ENCODE results near the gene NOG.

NOG gene

GRCh38 chr17:56593646-56594319 lies at the start of gene NOG:
Gene NOG, plus strand, starts transcription at chr17:56593699. Its CDS starts 525 bp downstream, at chr17:56594224.
- no peak for DNase-seq (ENCODE audit: low spot score)

GRCh38 chr17:56545106-56545505 lies 48.4 kb upstream of the NOG start:
- DNase-seq (ENCODE audit: low spot score) = no peak

DNA sequence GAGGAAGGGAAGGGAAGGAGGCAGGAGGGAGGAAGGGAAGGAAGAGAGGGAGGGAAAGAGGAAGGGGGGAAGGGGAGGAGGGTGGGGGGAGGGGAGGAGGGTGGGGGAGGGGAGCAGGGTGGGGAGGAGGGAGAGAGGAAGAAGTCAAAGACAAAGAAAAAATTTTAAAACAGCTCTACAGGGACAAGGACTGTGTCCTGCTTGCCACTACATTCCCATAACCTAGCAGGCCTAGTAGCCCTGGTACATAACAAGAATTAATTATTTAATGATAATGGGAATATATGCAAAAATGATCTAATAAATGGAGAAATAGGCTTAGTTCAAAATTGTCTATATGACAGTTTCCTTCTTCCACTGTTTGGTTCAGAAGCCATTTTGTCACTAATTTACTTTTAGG lies 47.6 kb upstream of the NOG start:
- no peak for DNase-seq (ENCODE audit: low spot score)

DNA sequence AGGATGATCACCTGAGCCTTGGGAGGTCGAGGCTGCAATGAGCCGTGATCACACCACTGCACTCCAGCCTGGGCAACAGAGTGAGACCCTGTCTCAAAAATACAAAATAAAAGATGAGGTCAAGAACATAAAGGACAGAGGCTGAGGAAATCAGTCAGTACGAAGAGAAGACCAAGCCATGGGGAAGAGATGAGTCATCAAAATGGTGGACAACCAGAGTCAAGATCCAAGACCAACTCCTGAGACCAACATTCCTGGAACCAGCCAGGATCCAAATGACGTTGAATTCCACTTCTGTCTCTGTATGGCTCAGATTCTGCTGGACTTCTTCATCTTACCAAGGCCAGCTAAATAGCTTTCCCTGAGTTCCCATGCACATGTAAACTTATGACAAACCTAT lies 44.8 kb upstream of the NOG start:
- no peak for DNase-seq (ENCODE audit: low spot score)

GRCh38 chr17:56549501-56549900 lies 44.0 kb upstream of the NOG start:
- DNase-seq (ENCODE audit: low spot score) = no peak

DNA sequence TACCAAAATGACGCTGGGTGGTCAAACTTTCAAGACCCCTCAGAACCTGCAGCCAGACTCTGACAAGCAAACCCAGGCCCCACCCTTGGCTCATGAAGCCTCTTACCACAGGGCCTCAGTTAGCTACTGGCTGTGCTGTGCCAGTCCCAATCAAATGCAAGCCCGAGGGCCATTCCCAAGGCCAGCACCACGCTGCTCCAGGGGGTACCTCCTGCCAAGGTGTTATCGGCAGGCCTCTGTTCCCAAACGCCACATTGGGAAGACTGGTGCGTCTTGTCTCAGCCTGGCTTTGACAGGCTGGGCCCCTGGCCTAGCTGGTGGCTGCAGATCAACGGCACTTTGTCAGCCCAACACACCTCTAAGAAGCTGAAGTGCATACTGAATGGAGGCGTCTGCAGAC lies 35.8 kb upstream of the NOG start:
- DNase-seq (ENCODE audit: low spot score) = no peak

DNA sequence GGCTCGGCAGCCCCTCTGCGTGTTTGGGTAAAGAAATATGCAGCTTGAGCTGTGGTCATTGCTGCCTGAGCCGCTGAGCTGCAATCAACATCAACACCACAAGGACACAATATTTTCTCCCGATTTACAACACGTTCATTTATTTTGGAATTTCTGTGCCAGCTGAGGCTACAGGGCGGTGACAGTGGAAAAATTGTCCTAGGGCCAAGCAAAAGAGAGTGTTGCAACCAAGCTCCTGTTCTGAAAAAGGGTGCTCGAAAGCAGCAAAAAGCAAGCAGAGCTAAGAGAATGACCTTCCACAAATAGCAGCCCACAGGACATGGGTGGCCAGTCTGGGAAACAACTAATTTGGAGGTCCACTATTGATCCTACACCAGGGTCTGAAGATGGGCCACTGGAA lies 35.4 kb upstream of the NOG start:
- DNase-seq (ENCODE audit: low spot score) = no peak

- no peak for DNase-seq (ENCODE audit: low spot score)
Measured at GRCh38 chr17:56570199-56570598, 23.3 kb upstream of the NOG start.

DNA sequence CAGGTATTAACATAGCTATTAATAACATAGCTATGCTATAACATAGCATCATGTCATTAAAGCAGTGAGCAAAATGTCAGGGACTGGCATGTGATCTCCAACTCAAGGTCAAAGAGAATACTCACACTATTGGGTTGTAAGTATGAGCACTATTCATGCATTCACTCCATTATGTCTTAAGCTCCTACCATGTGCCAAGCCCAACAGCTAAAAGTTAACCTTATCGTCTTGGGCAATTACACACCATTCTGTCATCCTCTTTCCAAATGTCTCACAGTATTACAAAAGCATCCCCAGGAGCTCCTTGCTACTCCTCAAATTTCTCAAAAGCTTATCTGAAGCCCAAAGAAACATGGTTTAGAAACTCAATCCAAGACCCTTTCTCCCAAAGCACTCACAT lies 22.0 kb upstream of the NOG start:
- no peak for DNase-seq (ENCODE audit: low spot score)

DNA sequence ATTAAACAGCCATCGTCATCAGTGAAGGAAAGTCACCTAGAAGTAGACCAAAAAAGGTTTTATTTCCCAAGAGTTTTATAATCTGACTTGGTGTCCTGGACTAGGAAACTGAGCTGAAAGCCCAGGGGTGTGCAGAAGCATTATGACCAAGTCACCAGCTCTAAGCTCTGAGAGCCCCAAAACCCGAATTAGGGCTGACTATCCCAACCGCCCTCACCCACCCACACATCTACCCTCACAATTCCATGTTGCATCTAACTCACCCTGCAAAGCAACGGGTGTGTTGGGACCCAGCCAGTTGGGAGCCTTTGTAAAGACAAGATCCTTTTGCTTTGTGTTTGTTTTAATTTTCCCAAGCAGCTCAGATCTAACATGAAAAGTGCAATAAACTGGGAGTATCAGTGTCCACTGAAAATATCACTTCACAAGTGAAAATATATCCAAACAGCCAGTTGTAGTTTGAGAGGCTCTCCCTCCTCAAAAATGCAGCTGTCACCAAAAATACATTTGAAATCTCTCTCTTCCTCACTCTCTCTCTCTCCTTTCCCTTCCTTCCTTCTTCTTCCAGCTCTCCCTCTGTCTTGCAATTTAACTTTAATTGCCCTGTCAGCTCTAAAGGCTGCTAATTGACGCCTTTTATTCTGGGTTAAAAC lies 16.2 kb upstream of the NOG start:
- no peak for DNase-seq (ENCODE audit: low spot score)

DNA sequence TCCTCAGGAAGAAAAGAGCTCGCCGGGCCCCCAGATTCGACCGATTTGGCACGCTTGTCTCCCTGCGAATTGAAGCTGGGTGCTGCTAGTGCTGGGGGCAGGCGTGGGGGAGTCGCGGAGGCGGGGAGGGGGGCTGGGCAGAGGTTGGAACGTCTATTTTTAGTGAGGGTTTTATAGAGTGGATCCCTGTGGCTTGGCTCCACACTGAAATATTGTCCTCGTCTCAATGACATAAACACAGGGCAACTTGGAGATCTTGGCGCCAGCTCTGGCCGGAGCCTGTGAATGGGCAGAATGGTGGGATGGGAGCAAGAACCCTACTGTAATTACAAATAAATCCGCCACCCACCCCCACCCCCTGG lies 15.7 kb upstream of the NOG start:
- DNase-seq (ENCODE audit: low spot score) = no peak

- DNase-seq (ENCODE audit: low spot score) = no peak
Measured at GRCh38 chr17:56581635-56582627, 11.6 kb upstream of the NOG start.

DNA sequence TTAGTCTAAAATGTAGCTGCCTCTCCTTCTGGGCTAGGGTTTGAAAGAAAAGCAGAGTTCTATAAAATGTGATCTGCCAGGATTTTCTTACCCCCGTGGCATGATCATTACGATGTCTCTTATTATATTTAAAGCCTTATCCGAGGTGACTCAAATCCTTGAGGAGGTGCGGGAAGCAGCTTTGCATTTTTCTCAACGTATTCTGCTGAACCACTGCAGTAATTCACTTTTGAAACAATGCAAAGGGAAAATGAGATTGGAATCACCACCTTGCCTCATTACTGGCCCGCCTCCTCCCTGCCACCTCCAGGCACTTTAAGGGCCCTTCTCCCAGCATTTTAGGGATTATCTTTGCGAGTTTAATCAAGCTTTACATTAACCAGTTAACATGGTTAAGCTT lies 9.7 kb upstream of the NOG start:
- DNase-seq (ENCODE audit: low spot score) = no peak

- no peak for DNase-seq (ENCODE audit: low spot score)
Measured at GRCh38 chr17:56587298-56587697, 6.2 kb upstream of the NOG start.

- peak; percentile 81 for DNase-seq (ENCODE audit: low spot score)
Measured at GRCh38 chr17:56592487-56593085, 913 bp upstream of the NOG start.

DNA sequence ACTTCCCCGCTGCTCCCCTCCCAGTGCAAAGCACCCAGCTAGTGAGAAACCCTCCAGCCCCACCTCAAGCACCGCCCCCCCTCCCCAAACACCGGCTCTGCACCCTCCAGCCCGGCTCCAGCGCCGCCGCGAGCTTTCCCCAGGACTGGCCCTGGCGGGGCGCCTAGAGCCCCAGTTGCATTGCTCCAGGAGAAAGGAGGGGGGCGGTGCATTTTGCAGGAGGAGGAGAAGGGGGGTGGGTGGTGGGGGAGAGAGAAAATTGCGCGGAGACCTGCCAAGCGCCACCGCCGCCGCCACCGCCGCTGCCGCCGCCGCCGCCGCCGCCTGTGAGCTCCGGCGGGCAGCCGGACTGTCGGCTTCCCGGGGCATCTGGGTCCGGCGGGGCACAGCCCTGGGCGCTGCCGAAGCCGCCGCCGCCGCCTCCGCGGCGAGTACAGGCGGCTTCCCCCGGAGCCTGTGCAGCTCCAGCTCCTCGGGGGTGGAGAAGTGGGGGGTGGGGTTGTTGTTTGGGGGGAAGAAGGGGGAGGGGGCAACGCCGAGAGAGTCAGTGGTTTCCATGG lies 333 bp upstream of the NOG start:
- peak; percentile 81 for DNase-seq (ENCODE audit: low spot score)

DNA sequence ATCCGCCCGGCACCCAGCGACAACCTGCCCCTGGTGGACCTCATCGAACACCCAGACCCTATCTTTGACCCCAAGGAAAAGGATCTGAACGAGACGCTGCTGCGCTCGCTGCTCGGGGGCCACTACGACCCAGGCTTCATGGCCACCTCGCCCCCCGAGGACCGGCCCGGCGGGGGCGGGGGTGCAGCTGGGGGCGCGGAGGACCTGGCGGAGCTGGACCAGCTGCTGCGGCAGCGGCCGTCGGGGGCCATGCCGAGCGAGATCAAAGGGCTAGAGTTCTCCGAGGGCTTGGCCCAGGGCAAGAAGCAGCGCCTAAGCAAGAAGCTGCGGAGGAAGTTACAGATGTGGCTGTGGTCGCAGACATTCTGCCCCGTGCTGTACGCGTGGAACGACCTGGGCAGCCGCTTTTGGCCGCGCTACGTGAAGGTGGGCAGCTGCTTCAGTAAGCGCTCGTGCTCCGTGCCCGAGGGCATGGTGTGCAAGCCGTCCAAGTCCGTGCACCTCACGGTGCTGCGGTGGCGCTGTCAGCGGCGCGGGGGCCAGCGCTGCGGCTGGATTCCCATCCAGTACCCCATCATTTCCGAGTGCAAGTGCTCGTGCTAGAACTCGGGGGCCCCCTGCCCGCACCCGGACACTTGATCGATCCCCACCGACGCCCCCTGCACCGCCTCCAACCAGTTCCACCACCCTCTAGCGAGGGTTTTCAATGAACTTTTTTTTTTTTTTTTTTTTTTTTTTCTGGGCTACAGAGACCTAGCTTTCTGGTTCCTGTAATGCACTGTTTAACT lies 1.0 kb downstream of the NOG start:
- peak; percentile 27 for DNase-seq (ENCODE audit: low spot score)

- DNase-seq (ENCODE audit: low spot score) = peak; percentile 4
Measured at GRCh38 chr17:56595108-56595418, 1.6 kb downstream of the NOG start.

DNA sequence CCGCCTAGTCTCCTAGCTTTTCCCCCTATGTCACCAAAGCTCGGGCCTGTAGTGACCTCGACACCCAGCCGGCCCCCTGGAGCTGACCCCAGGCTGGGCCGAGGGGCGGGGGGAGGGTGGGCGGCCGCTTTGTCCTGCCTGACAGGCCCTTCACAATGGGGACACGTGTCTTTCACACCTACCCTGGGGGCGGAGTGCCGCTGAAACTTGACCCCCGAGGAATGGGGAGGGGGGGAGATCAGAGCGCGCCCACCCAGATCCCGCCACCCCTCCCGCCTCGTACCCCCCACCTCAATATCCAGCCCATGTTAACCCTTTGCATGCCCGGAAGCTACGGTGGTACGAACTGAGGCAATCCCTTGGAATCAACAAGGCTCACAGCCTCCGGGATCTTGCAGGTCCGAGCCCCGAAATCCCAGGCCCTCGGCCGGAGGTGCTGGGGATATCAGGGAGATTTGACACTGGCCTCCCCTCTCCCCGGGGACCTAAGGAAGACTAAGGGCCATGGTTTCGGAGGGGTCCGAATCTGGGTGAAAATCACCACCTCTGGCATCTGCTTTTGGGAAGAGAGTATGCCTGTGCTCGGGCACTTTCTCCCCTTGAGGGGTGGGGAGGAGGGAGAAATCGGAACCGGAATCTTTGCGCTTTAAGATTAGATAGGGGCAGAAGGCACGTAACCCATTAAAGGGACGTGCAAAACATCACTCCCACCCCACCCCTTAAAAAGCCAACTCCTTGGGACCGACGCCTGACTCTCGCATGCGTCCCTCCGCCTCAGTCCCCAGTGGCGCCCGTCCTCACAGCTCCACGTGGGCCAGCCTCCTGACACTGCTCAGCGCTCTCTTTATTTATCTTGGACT lies 2.6 kb downstream of the NOG start:
- peak; percentile 44 for DNase-seq (ENCODE audit: low spot score)

GRCh38 chr17:56596691-56597494 lies 3.4 kb downstream of the NOG start:
- DNase-seq (ENCODE audit: low spot score) = peak; percentile 73

All from kidney capillary endothelial cell (primary cell).